Stimulated activated CD4-positive, alpha-beta T cell treated with anti-CD3 and anti-CD28 coated beads, Interleukin-15, amount 100 ng/mL, for 1 hour (primary cell): Measurements from ENCODE around the gene INHBA.

Experiments
- DNase-seq, 2 donors: peaks; one replicate each; pipeline ENCODE4 v3.0.0-alpha.2; 2020; ENCODE audit warnings: low read depth in 1 of 2, low spot score in 1 of 2

INHBA gene

DNA sequence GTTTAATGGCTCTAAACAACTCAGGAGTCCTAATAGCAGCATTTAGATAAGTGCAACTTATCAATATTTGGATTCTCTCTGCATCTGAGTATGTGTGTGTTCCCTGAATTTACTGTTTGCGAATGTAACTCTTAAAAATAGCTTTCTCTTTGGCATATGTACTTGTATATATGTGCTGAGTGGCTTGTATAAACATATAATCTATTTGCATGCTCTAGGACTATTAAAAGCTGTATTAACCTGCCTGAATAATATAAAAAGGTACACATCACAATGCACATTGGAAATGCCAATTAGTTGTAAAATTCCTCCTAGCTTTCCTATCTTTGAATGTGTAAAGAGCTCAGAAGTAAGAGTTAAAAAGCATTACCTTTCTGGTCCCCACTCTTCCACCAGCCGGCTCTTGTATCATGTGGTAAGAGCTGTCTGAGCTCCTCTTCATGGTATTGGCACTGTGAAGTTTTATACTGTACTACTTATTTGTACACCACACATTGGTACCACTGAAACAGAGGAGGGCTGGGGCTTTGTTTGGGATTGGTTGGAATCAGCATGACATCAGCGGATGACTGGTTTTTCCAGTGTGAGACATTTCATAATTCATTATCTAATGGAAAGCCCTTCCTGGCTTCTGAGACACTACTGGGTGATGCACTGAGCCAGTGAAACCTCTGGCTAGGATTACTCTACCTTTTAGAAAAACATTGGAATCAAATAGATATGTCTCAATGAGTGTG, at the start of gene INHBA:
INHBA (minus strand) TSS at position 456 of the 737 bp plus-strand sequence. CDS start 2,716 bp downstream, outside the sequence.
- no peak for DNase-seq

DNA sequence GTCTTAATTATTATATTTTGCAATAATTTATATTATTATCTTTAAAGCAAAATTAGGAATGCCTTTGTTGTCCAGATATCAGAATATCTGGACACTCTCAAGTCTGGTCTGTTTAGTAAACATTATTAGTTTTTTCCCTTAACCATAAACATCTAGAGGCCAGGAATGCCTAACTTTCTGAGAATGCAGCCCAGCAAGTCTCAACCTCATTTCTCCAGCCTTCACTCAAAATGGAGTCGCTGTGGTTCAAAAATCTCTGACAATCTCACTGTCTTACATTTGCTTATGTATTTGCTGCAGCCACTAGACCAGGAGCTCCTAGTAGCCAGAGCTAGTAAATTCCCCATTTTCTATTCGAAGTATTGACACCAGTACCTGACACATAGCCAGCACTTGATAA, 49.7 kb upstream of the INHBA start:
- DNase-seq, result no peak

DNA sequence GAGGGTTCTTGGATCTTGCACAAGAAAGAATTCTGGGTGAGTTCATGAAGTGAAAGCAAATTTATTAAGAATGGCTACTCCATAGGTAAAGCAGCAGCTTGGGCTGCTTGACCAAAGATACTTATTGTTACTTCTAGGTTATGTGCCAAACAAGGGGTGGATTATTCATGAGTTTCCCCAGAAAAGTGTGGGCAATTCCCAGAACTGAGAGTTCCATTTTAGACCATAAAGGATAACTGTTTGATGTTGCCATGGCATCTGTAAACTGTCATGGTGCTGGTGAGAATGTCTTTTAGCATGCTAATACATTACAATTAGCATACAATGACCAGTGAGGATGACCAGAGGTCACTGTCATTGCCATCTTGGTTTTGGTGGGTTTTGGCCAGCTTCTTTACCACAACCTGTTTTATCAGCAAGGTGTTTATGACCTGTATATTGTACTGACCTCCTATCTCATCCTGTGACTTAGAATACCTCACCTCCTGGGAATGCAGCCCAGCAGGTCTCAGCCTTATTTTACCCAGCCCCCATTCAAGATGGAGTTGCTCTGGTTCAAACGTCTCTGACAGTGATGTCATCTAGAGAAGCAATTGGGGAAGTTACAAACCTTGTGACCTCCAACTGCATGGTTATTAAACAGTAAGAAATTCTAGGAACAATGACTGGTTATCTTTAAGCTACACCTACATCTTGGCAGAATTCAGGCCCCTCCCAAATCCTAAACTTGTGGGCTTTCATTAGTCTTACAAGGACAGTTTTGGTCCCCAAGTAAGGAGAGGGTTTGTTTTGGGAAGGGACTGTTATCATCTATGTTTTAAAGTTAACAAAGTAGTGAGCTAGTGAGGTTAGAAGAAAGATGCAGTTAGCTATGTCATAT, 48.0 kb upstream of the INHBA start:
- no peak for DNase-seq

GRCh38 chr7:41747961-41748360, 45.1 kb upstream of the INHBA start:
- DNase-seq, result no peak

DNA sequence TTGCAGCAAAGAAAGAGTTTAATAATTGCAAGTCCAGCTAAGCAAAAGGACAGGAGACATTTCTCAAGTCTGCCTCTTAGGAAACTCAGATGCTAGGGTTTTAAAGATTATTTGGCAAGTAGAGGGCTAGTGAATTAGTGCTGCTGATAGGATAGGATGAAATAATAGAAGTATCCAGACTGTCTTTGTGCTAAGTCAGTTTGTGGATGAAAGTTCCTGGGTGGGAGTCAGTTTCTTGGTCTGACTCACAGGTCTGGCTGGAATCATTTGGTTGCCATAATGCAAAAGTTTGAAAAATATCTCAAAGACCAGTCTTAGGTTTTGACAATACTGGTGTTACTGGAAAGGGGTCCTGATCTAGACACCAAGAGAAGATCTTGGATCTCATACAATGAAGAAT, 42.6 kb upstream of the INHBA start:
- no peak for DNase-seq

GRCh38 chr7:41744161-41744560, 41.3 kb upstream of the INHBA start:
- DNase-seq, result no peak

GRCh38 chr7:41742401-41743020, 39.6 kb upstream of the INHBA start:
- no peak for DNase-seq

DNA sequence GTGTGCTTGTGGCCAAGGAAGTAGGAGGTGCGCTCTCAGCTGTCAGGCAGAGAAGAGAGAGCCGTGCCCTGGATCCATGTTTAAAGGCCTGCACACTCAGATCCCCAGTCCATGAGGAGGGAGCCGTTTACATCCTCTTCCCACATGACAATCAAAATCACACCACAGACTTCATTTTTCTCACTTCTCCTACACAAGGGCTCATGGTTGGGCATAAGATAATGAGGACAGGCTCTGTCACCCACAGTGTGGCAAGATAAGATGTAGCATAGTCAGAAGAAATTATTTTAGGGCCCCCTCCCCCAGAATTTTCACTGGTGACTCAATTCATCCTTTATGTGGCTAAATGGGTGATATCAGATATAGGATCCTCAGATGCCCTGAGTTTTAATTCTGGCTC, 35.9 kb upstream of the INHBA start:
- DNase-seq, result no peak

GRCh38 chr7:41738336-41738735, 35.4 kb upstream of the INHBA start:
- no peak for DNase-seq

- DNase-seq, result no peak
Observed at GRCh38 chr7:41735206-41735605, 32.3 kb upstream of the INHBA start.

DNA sequence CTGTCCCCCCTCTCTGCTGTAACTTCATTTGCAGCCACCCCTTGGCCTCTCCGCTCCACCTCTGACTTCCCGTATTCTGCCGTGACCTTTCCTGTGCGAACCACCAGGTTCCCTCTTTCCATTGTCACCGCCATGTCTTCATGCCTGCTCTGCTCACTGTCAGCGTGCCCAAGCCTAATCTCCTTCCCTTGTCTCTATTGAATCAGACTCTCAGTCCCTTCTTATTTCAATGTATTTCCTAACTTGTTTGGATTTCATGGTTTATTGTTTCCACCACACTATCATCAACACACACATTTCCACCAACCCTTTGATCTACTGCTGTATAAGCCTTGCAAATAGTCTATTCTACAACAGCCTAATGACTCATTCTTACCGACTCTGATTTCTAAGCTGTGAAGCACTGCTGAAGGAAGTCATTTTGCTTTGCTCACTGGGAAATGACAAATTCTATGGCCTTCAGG, 30.0 kb upstream of the INHBA start:
- DNase-seq, result no peak

- no peak for DNase-seq
Observed at GRCh38 chr7:41732436-41732785, 29.5 kb upstream of the INHBA start.

- DNase-seq, result no peak
Observed at GRCh38 chr7:41731493-41732435, 28.9 kb upstream of the INHBA start.

- DNase-seq, result no peak
Observed at GRCh38 chr7:41730668-41731067, 27.8 kb upstream of the INHBA start.

GRCh38 chr7:41730161-41730560, 27.3 kb upstream of the INHBA start:
- DNase-seq, result no peak

DNA sequence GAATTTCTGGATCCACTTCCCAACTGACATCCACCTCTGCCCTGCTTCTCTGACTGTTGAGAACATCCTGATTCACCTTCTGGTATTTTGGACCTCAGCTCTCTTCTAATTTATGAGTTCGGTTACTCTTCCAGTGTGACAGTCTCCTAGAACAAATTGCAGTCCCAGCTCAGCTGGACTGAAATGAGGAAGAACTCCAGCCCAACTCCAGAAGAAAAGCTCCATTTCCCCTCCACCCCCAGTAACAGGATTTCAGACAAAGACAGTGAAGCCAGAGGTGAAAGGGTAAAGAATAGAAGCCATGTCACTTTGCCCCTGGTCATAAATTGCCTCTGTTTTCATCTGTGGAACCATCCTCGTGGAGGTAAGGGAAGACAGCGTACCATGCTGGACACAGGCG, 26.2 kb upstream of the INHBA start:
- DNase-seq, result no peak

DNA sequence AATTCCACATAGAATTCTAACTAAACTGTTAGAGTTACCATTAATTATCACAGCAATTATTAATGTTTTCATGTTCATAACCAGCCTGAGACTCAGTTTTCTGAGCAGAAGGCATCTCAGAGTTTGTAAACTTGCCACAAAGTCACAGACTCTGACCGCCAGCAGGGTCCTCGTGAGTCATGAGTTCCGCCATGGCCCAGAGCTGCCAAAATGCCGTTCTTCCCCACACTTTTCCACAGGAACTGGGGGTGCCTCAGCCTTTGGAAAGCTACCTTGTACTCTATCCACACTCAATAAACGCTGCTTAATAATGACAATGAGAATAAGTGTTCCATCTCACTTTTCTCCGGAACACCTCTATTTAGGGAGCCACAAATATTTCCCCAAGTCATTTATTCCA, 22.1 kb upstream of the INHBA start:
- no peak for DNase-seq

DNA sequence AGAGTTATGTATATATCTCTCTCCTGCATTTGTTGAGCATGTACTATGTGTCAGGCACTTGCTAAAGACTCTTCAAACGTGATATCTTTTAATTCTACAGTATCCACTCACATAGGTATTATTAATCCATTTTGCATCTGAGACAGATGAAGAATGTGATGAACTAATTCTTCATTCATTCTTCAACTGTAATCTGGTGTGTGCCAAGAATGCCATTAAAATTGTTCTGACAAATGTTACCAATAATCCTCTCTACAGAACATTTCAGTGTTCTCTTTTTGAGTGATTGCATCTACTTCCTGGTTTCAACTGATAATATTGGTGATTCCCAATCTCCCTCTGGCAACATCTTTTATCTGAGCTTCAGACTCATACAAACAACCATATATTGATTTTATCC, 18.0 kb upstream of the INHBA start:
- DNase-seq, result no peak

DNA sequence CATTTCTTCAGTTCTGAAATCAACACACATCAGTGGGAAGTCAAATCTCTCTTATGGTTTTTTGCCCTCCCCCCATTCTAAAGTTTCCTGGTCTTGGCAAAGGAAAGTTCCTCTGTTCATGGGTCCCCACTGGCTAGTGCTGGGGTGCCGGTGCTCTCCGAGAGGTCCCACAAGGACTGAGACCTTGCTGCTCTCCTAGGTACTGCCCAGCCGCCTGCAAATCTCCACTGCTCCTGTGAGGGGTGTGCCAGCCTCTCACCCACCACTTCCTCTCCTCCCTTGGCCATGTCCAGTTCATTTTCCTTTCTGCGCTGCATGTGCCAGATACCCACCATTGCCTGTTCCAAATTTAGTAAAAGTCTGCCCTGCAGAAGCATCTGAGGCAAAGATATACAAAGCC, 17.2 kb upstream of the INHBA start:
- DNase-seq, result no peak

- DNase-seq, result no peak
Observed at GRCh38 chr7:41716691-41717090, 13.8 kb upstream of the INHBA start.

GRCh38 chr7:41715000-41715399, 12.1 kb upstream of the INHBA start:
- DNase-seq, result no peak
